Measurements from ENCODE around the gene GAS2L1.
A peak's percentile ranks its signal among the peaks of the same experiment; 100 is the strongest.

GAS2L1 gene

GRCh38 chr22:29306175-29306834 lies at the start of gene GAS2L1:
GAS2L1 (plus strand) TSS chr22:29306650; CDS start chr22:29308106, 1,456 bp downstream.
- DNase-seq (ENCODE audit: low read depth): no peak

GRCh38 chr22:29257751-29258181 lies 48.7 kb upstream of the GAS2L1 start:
- no peak for DNase-seq (ENCODE audit: low read depth)

GRCh38 chr22:29258407-29259252 lies 47.8 kb upstream of the GAS2L1 start:
- DNase-seq (ENCODE audit: low read depth): no peak

- no peak for DNase-seq (ENCODE audit: low read depth)
Measured at GRCh38 chr22:29259253-29259899, 47.1 kb upstream of the GAS2L1 start.

GRCh38 chr22:29260031-29260560 lies 46.4 kb upstream of the GAS2L1 start:
- DNase-seq (ENCODE audit: low read depth): no peak

- no peak for DNase-seq (ENCODE audit: low read depth)
Measured at GRCh38 chr22:29260601-29261315, 45.7 kb upstream of the GAS2L1 start.

- no peak for DNase-seq (ENCODE audit: low read depth)
Measured at GRCh38 chr22:29263791-29264276, 42.6 kb upstream of the GAS2L1 start.

GRCh38 chr22:29265305-29265704 lies 41.1 kb upstream of the GAS2L1 start:
- no peak for DNase-seq (ENCODE audit: low read depth)

GRCh38 chr22:29265929-29266328 lies 40.5 kb upstream of the GAS2L1 start:
- DNase-seq (ENCODE audit: low read depth): no peak

GRCh38 chr22:29266564-29267461 lies 39.6 kb upstream of the GAS2L1 start:
- no peak for DNase-seq (ENCODE audit: low read depth)

- DNase-seq (ENCODE audit: low read depth): no peak
Measured at GRCh38 chr22:29267462-29267857, 39.0 kb upstream of the GAS2L1 start.

GRCh38 chr22:29267858-29268510 lies 38.5 kb upstream of the GAS2L1 start, which contains the start of the genes EWSR1 and RHBDD3:
EWSR1 (plus strand) TSS chr22:29268268; CDS start chr22:29268337, 69 bp downstream.
RHBDD3 (minus strand) TSS chr22:29267981; CDS start chr22:29265626, 2,355 bp downstream.
- DNase-seq (ENCODE audit: low read depth): peak; percentile 94

- DNase-seq (ENCODE audit: low read depth): peak; percentile 20
Measured at GRCh38 chr22:29268511-29269229, 37.8 kb upstream of the GAS2L1 start.

- DNase-seq (ENCODE audit: low read depth): no peak
Measured at GRCh38 chr22:29269230-29269604, 37.2 kb upstream of the GAS2L1 start.

- no peak for DNase-seq (ENCODE audit: low read depth)
Measured at GRCh38 chr22:29269731-29270474, 36.5 kb upstream of the GAS2L1 start.

- no peak for DNase-seq (ENCODE audit: low read depth)
Measured at GRCh38 chr22:29270475-29271271, 35.8 kb upstream of the GAS2L1 start.

GRCh38 chr22:29272624-29273023 lies 33.8 kb upstream of the GAS2L1 start:
- DNase-seq (ENCODE audit: low read depth): no peak

GRCh38 chr22:29275167-29275566 lies 31.3 kb upstream of the GAS2L1 start:
- no peak for DNase-seq (ENCODE audit: low read depth)

Data from stimulated activated CD8-positive, alpha-beta memory T cell treated with anti-CD3 and anti-CD28 coated beads, Interleukin-12 subunit alpha, Interleukin-12 subunit beta, amount 100 ng/mL, for 1 hour (primary cell).